ENCODE measurements around the gene DYNC1I1.
"Not testable (repeated sequence)": the region's sequence is repeated elsewhere in the genome, so short reads cannot be mapped to it uniquely, and the experiment has no call there.

DYNC1I1 gene

GRCh38 chr7:95916573-95917297, 144.4 kb downstream of the DYNC1I1 start:
- DNase-seq: peak; percentile 77

- DNase-seq: no peak
These were observed 145.3 kb downstream of the DYNC1I1 start for GRCh38 chr7:95917634-95918033.

GRCh38 chr7:95919556-95919955, 147.2 kb downstream of the DYNC1I1 start:
- DNase-seq: no peak

GRCh38 chr7:95921543-95921942, 149.2 kb downstream of the DYNC1I1 start:
- DNase-seq: no peak

- DNase-seq: no peak
These were observed 149.8 kb downstream of the DYNC1I1 start for GRCh38 chr7:95922191-95922590.

GRCh38 chr7:95925236-95925635, 152.9 kb downstream of the DYNC1I1 start:
- DNase-seq: peak; percentile 12

GRCh38 chr7:95925971-95926370, 153.6 kb downstream of the DYNC1I1 start:
- DNase-seq: no peak

GRCh38 chr7:95927756-95928155, 155.4 kb downstream of the DYNC1I1 start:
- DNase-seq: peak; percentile 27

- DNase-seq: no peak
These were observed 157.4 kb downstream of the DYNC1I1 start for GRCh38 chr7:95929710-95930280.

- no peak for DNase-seq
These were observed 159.3 kb downstream of the DYNC1I1 start for GRCh38 chr7:95931460-95932232.

GRCh38 chr7:95933618-95934017, 161.3 kb downstream of the DYNC1I1 start:
- peak; percentile 46 for DNase-seq

- DNase-seq: not testable (repeated sequence)
These were observed 172.5 kb downstream of the DYNC1I1 start for GRCh38 chr7:95944867-95945266.

GRCh38 chr7:95950698-95951097, 178.3 kb downstream of the DYNC1I1 start:
- no peak for DNase-seq

GRCh38 chr7:95951531-95951930, 179.2 kb downstream of the DYNC1I1 start:
- DNase-seq: no peak

GRCh38 chr7:95951997-95952795, 179.8 kb downstream of the DYNC1I1 start:
- DNase-seq: no peak

GRCh38 chr7:95952851-95953250, 180.5 kb downstream of the DYNC1I1 start:
- no peak for DNase-seq

- no peak for DNase-seq
These were observed 183.4 kb downstream of the DYNC1I1 start for GRCh38 chr7:95955748-95956147.

- DNase-seq: no peak
These were observed 185.2 kb downstream of the DYNC1I1 start for GRCh38 chr7:95957510-95957909.

GRCh38 chr7:95960706-95961244, 188.4 kb downstream of the DYNC1I1 start:
- no peak for DNase-seq

GRCh38 chr7:95963446-95963990, 191.2 kb downstream of the DYNC1I1 start:
- no peak for DNase-seq

- no peak for DNase-seq
These were observed 199.4 kb downstream of the DYNC1I1 start for GRCh38 chr7:95971716-95972115.

GRCh38 chr7:95972523-95972922, 200.2 kb downstream of the DYNC1I1 start:
- no peak for DNase-seq

- DNase-seq: no peak
These were observed 201.8 kb downstream of the DYNC1I1 start for GRCh38 chr7:95974108-95974507.
